Measurements from ENCODE around the gene ST3GAL5.

DNA sequence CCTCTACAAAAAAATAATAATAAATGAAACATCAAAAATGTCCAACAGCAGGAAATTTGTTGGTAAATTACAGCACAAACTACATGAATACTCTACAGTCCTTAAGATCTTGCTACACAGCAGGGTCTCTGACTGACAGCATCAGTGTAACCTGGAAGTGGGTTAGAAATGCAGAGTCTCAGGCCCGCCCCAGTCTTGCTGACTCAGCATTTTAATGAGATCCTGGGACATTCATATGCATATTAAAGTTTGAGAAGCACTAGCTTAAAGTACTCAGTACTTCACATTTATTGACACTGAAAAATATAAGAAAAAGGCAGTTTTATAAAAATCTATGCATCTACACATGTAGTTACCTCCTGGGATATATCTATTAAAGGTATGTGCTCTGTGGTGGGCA lies 21.7 kb downstream of the ST3GAL5 start:
- TF ChIP-seq, protein P1, sequence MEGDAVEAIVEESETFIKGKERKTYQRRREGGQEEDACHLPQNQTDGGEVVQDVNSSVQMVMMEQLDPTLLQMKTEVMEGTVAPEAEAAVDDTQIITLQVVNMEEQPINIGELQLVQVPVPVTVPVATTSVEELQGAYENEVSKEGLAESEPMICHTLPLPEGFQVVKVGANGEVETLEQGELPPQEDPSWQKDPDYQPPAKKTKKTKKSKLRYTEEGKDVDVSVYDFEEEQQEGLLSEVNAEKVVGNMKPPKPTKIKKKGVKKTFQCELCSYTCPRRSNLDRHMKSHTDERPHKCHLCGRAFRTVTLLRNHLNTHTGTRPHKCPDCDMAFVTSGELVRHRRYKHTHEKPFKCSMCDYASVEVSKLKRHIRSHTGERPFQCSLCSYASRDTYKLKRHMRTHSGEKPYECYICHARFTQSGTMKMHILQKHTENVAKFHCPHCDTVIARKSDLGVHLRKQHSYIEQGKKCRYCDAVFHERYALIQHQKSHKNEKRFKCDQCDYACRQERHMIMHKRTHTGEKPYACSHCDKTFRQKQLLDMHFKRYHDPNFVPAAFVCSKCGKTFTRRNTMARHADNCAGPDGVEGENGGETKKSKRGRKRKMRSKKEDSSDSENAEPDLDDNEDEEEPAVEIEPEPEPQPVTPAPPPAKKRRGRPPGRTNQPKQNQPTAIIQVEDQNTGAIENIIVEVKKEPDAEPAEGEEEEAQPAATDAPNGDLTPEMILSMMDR (IDR thresholded peaks at IDR 0.05): no peak
- TF ChIP-seq POLR2AphosphoS5 (IDR thresholded peaks at IDR 0.05) (no peak), POLR2A (IDR thresholded peaks at IDR 0.05) (no peak)
